ENCODE measurements around the gene CCDC188.

The CCDC188 gene

GRCh38 chr22:20150381-20151275 is at the start of gene CCDC188:
TSS of gene CCDC188 (minus strand) at chr22:20151055. CDS start at chr22:20150986, 69 bp downstream.
- Histone ChIP-seq H3K4me2 (ENCODE audit: low read length) (no peak within 1 kb of the TSS), H3K27ac (ENCODE audit: low read length) (no peak within 1 kb of the TSS), H3K4me1 (ENCODE audit: low read length) (no peaks in the 10 kb centered on the region), H3K4me3 (ENCODE audit: low read length) (no peak within 1 kb of the TSS), H3K36me3 (replicated peaks; ENCODE audit: low read depth, low read length) (no peaks in the 10 kb centered on the region), H3K9me3 (ENCODE audit: insufficient read depth, low read length) (no peaks in the 10 kb centered on the region), H3K27me3 (ENCODE audit: low read depth, low read length) (0 out of 2 replicates have a peak, but pooled peaks cover 3% of the 10 kb centered on the region), H4K20me1 (ENCODE audit: insufficient read depth, low read length) (0 out of 2 replicates have a peak, but pooled peaks cover 3% of the 10 kb centered on the region), H3K79me2 (ENCODE audit: low read length) (no peaks in the 10 kb centered on the region), H3K9ac (ENCODE audit: low read length) (no peak within 1 kb of the TSS), H2AFZ (ENCODE audit: low read depth, low read length) (no peak within 1 kb of the TSS)
- no peak for TF ChIP-seq CTCF (IDR thresholded peaks at IDR 0.05; ENCODE audit: low read depth, low read length)
- TF ChIP-seq EZH2phosphoT487 (IDR thresholded peaks at IDR 0.05; ENCODE audit: low read depth): no peak

- H3K9ac ChIP-seq (ENCODE audit: low read length): no peak overlapping the region
- no peak overlapping the region for H3K4me3 ChIP-seq (ENCODE audit: low read length)
- no peak overlapping the region for H3K27ac ChIP-seq (ENCODE audit: low read length)
- no peak for TF ChIP-seq CTCF (IDR thresholded peaks at IDR 0.05; ENCODE audit: low read depth, low read length)
- no peak for TF ChIP-seq EZH2phosphoT487 (IDR thresholded peaks at IDR 0.05; ENCODE audit: low read depth)
- no peaks in the 10 kb centered on the region for H4K20me1 ChIP-seq (ENCODE audit: insufficient read depth, low read length)
- H3K36me3 ChIP-seq (replicated peaks; ENCODE audit: low read depth, low read length): no peaks in the 10 kb centered on the region
- no peaks in the 10 kb centered on the region for H3K9me3 ChIP-seq (ENCODE audit: insufficient read depth, low read length)
- no peaks in the 10 kb centered on the region for H3K79me2 ChIP-seq (ENCODE audit: low read length)
- no peak overlapping the region for H2AFZ ChIP-seq (ENCODE audit: low read depth, low read length)
- no peak overlapping the region for H3K4me2 ChIP-seq (ENCODE audit: low read length)
- peaks cover 37% of the 10 kb centered on the region for H3K27me3 ChIP-seq (ENCODE audit: low read depth, low read length)
- H3K4me1 ChIP-seq (ENCODE audit: low read length): peaks cover 3% of the 10 kb centered on the region; the same call in 1 of the 2 replicates
Measured at GRCh38 chr22:20199906-20200305, 49.1 kb upstream of the CCDC188 start.

GRCh38 chr22:20199413-20199842 is 48.6 kb upstream of the CCDC188 start:
- H3K4me2 ChIP-seq (ENCODE audit: low read length): no peak overlapping the region
- no peaks in the 10 kb centered on the region for H3K9me3 ChIP-seq (ENCODE audit: insufficient read depth, low read length)
- TF ChIP-seq CTCF (IDR thresholded peaks at IDR 0.05; ENCODE audit: low read depth, low read length): no peak
- no peak for TF ChIP-seq EZH2phosphoT487 (IDR thresholded peaks at IDR 0.05; ENCODE audit: low read depth)
- no peak overlapping the region for H3K9ac ChIP-seq (ENCODE audit: low read length)
- no peaks in the 10 kb centered on the region for H3K36me3 ChIP-seq (replicated peaks; ENCODE audit: low read depth, low read length)
- no peak overlapping the region for H3K27ac ChIP-seq (ENCODE audit: low read length)
- H3K79me2 ChIP-seq (ENCODE audit: low read length): no peaks in the 10 kb centered on the region
- peaks cover 3% of the 10 kb centered on the region; the same call in 1 of the 2 replicates for H3K4me1 ChIP-seq (ENCODE audit: low read length)
- no peak overlapping the region for H2AFZ ChIP-seq (ENCODE audit: low read depth, low read length)
- H3K27me3 ChIP-seq (ENCODE audit: low read depth, low read length): peaks cover 37% of the 10 kb centered on the region
- H3K4me3 ChIP-seq (ENCODE audit: low read length): no peak overlapping the region
- no peaks in the 10 kb centered on the region for H4K20me1 ChIP-seq (ENCODE audit: insufficient read depth, low read length)

GRCh38 chr22:20198557-20199319 is 47.9 kb upstream of the CCDC188 start:
- H3K9me3 ChIP-seq (ENCODE audit: insufficient read depth, low read length): no peaks in the 10 kb centered on the region
- no peak overlapping the region for H3K27ac ChIP-seq (ENCODE audit: low read length)
- H3K79me2 ChIP-seq (ENCODE audit: low read length): no peaks in the 10 kb centered on the region
- no peaks in the 10 kb centered on the region for H3K36me3 ChIP-seq (replicated peaks; ENCODE audit: low read depth, low read length)
- H3K4me2 ChIP-seq (ENCODE audit: low read length): no peak overlapping the region
- peaks cover 3% of the 10 kb centered on the region; the same call in 1 of the 2 replicates for H3K4me1 ChIP-seq (ENCODE audit: low read length)
- no peak overlapping the region for H2AFZ ChIP-seq (ENCODE audit: low read depth, low read length)
- H4K20me1 ChIP-seq (ENCODE audit: insufficient read depth, low read length): no peaks in the 10 kb centered on the region
- no peak overlapping the region for H3K4me3 ChIP-seq (ENCODE audit: low read length)
- H3K27me3 ChIP-seq (ENCODE audit: low read depth, low read length): peaks cover 37% of the 10 kb centered on the region
- H3K9ac ChIP-seq (ENCODE audit: low read length): no peak overlapping the region
- no peak for TF ChIP-seq EZH2phosphoT487 (IDR thresholded peaks at IDR 0.05; ENCODE audit: low read depth)
- no peak for TF ChIP-seq CTCF (IDR thresholded peaks at IDR 0.05; ENCODE audit: low read depth, low read length)
